Spinal cord (tissue), 10 donors: ENCODE data around the gene RIBC2. TPM values are rescaled to one million over a fixed set of nuclear protein-coding genes. Genes with fewer than 3 reads are reported as not detected.
A peak's percentile ranks its signal among the peaks of the same experiment; 100 is the strongest.
"Not testable (repeated sequence)": the region's sequence is repeated elsewhere in the genome, so short reads cannot be mapped to it uniquely, and the experiment has no call there.

Experiments used
- DNase-seq, 6 donors: peaks; one replicate each; pipeline versions ENCODE4 v3.0.0 to v3.0.0-alpha.2; 2013 to 2015; ENCODE audit warnings: low spot score in 6 of 6, low read depth in 4 of 6
- H3K27ac ChIP-seq: one replicate; pipeline ENCODE4 v1.5.1; 2013; ENCODE audit warnings: low read depth, low read length, control low read depth
- H3K27me3 ChIP-seq: one replicate; pipeline ENCODE4 v1.6.1; 2013; ENCODE audit warnings: low read length; ENCODE audit not compliant: control insufficient read depth, insufficient read depth
- H3K36me3 ChIP-seq: one replicate; pipeline ENCODE4 v1.6.1; 2013; ENCODE audit warnings: low read length; ENCODE audit not compliant: control insufficient read depth, insufficient read depth
- H3K4me1 ChIP-seq: one replicate; pipeline ENCODE4 v1.6.1; 2013; ENCODE audit warnings: low read length; ENCODE audit not compliant: control insufficient read depth, insufficient read depth
- H3K4me3 ChIP-seq: one replicate; pipeline ENCODE4 v1.5.1; 2013; ENCODE audit warnings: low read depth, low read length, control low read depth
- H3K9me3 ChIP-seq: one replicate; pipeline ENCODE4 v1.6.1; 2013; ENCODE audit warnings: low read length; ENCODE audit not compliant: control insufficient read depth, insufficient read depth
- WGBS: methylation state at CpG from one replicate; pipeline ENCODE4 v1.1.5; 2013; ENCODE audit warnings: missing lambda C conversion rate; ENCODE audit not compliant: insufficient coverage; 5-methylcytosine and 5-hydroxymethylcytosine counted together
- polyA plus RNA-seq, 2 donors: library from polyadenylated mRNA; unstranded; fragments of 120-200 nt; gene quantifications; one replicate each; pipeline ENCODE4 v1.2.1, GENCODE V29; 2013; ENCODE audit not compliant: insufficient read length in 2 of 2
- total RNA-seq, 2 donors: library from RNA; depleted of rRNA in 1 of 2; stranded (reverse); fragments of 120-200 nt in 1 of 2; fragments of >200 nt in 1 of 2; gene quantifications; one replicate each; pipeline versions ENCODE4 v1.2.3 to v1.2.4, GENCODE V29; 2013 to 2014
- donor health status: healthy.

Gene RIBC2
- total and polyA plus RNA-seq, 4 donors, result 2.3 to 9.3 (median 2.5) TPM

DNA sequence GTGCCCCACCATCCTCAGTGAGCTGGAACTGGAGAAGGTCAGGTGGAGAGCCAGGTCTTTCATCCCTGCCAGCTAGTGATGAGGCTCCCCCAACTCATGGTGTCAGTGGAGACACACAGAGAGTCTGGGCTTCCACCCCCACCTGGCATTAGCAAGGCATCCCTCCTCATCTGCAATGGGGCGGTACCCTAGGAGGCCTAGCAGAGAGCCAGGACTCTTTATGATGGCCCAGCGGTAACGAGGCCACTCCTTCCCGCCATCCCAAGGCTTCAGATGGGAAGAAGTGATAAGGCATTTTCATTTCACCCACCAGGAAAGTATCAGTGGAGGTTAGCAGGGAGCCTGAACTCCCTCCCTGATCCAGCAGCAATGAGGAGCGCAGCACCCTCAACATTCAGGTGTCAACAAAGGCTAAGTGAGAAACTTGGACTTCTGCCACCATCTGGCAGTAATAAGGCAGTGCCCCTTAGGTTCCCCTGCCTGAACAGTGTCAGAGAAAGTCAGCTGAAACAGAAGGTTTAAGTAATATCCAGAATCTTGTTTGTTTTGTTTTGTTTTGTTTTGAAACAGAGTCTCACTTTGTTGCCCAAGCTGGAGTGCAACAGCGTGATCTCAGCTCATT lies 48.7 kb downstream of the RIBC2 start:
- Histone ChIP-seq H3K4me1 (no peaks in the 10 kb centered on the region), H3K27me3 (no peaks in the 10 kb centered on the region), H3K36me3 (no peaks in the 10 kb centered on the region), H3K4me3 (no peak overlapping the region), H3K9me3 (no peaks in the 10 kb centered on the region), H3K27ac (no peak overlapping the region)
- no peak for DNase-seq
- no CpG with 5 or more reads among the region's 6 CpGs for WGBS

DNA sequence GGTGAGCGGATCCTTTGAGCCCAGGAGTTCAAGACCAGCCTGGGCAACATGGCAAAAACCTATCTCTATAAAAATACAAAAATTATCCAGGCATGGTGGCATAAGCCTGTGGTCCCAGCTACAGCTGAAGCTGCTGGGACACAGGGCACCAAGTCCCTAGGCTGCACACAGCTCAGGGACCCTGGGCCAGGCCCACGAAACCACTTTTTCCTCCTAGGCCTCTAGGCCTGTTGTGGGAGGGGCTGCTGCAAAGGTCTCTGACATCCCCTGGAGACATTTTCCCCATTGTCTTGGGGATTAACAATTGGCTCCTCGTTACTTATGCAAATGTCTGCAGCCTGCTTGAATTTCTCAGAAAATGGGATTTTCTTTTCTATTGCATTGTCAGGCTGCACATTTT lies 50.2 kb downstream of the RIBC2 start:
- not testable (repeated sequence) for H3K27ac ChIP-seq, DNase-seq
- 100% methylated on average over 2 of the region's 3 CpGs for WGBS

DNA sequence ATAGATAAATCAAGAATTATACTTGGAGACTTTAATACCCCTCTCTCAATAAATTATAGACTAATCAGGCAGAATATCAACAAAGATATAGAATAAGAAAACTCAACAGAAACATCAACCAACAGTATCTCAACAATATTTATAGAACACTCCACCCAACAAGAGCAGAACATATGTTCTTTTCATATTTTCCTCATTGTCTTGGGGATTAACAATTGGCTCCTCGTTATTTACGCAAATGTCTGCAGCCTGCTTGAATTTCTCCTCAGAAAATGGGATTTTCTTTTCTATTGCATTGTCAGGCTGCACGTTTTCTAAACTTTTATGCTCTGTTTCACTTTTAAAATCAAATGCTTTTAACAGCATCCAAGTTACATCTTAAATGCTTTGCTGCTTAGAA lies 52.1 kb downstream of the RIBC2 start:
- no peak for DNase-seq
- Histone ChIP-seq H3K9me3 (no peaks in the 10 kb centered on the region), H3K27ac (no peak overlapping the region), H3K27me3 (no peaks in the 10 kb centered on the region), H3K36me3 (no peaks in the 10 kb centered on the region), H3K4me3 (no peak overlapping the region), H3K4me1 (peaks cover 4% of the 10 kb centered on the region)
- WGBS, result 76% methylated on average over 3 of the region's 3 CpGs

More for the DNA sequence above, 50.2 kb downstream of the RIBC2 start:
- not testable (repeated sequence) for H3K4me1 ChIP-seq, H3K27me3 ChIP-seq, H3K4me3 ChIP-seq, H3K9me3 ChIP-seq, H3K36me3 ChIP-seq

DNA sequence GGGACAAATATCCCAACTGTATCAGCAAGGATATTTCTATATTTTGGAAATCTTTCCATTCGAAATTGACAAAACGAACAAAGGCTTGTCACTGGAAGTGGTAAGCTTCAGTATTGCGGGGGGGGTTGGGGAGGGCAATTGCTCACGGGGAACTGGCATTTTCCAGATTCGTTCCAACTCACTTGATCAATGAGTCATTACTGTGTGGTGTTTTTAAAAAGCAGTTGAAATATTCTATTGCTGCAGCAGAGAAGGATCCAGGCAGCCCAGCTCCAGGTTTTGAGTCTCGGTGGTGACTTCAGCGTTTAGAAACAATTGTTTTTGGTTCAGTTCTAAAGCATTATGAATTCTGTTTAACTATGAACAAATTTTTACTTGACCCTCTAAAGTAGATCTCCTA lies 55.4 kb downstream of the RIBC2 start:
- DNase-seq, result no peak
- H3K4me3 ChIP-seq, result no peak overlapping the region
- peaks cover 4% of the 10 kb centered on the region for H3K4me1 ChIP-seq
- no peaks in the 10 kb centered on the region for H3K27me3 ChIP-seq
- no peak overlapping the region for H3K27ac ChIP-seq
- H3K36me3 ChIP-seq, result no peaks in the 10 kb centered on the region
- H3K9me3 ChIP-seq, result no peaks in the 10 kb centered on the region
- whole genome bisulfite sequencing, result 81% methylated on average over 5 of the region's 7 CpGs

DNA sequence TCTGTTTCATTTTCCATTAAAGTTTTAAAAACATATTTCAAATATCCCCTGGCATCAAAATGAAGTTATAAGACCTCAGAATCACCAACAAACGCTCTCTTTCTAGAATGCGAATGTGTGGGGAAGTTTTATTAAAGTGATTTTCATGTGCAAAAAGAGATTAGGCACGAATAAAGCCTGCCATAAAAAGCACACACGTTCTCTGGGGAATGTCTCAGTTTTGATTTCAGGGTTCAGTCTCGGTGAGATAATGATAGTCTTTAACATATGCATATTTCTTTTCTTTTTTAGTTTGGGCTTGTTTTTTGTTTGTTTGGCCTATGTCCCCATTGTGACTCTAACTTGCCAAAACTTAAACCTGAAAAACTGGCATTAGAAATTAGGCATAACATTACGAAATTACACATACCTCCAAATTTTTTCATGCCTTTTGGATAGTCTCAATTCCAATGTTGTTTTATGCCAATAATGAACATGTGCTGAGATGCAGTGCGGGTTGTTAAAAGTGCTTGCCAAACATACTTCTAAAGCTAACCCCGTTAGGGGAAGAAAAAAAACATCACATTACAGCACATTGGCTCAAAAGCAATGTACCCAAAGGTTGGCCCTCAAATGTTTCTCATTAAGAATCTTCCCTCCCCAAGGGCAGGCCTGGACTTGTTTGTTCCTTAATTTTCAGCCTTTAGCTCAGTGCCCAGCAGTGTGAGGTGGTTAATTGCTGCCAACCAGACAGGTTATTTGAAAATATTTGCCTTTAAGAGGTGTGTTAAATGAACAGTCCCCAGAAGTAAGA lies 56.0 kb downstream of the RIBC2 start:
- peak overlapping the region; percentile 47 for H3K27ac ChIP-seq
- H3K9me3 ChIP-seq, result no peaks in the 10 kb centered on the region
- H3K36me3 ChIP-seq, result no peaks in the 10 kb centered on the region
- H3K27me3 ChIP-seq, result no peaks in the 10 kb centered on the region
- H3K4me3 ChIP-seq, result no peak overlapping the region
- peaks cover 4% of the 10 kb centered on the region for H3K4me1 ChIP-seq
- DNase-seq, result peak in 2 of 6 donors; percentile 32 to 62
- 60% methylated on average over 1 of the region's 8 CpGs for WGBS

DNA sequence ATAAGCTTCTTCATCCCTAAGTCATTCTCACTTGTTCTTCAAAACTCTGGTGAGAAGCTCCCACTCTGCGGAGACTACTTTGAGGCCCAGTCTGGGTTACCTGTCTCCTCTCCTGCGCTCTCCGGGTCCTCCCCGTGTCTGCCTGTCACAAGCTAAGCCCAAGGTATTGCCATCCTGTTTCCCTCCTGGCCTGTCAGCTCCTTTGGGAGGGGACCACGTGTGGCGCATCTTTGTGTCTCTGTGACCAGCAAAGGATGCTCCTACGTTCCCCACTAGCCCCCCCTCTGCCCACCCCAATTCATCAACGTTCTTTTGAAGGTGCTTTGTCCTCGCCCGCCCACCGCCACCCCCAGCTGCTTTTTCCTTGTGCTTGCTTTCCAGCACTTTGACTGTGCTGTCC lies 57.4 kb downstream of the RIBC2 start:
- Histone ChIP-seq H3K9me3 (no peaks in the 10 kb centered on the region), H3K27ac (no peak overlapping the region), H3K36me3 (no peaks in the 10 kb centered on the region), H3K27me3 (no peaks in the 10 kb centered on the region), H3K4me1 (peaks cover 7% of the 10 kb centered on the region), H3K4me3 (no peak overlapping the region)
- 75% methylated on average over 6 of the region's 11 CpGs for WGBS
- no peak for DNase-seq

DNA sequence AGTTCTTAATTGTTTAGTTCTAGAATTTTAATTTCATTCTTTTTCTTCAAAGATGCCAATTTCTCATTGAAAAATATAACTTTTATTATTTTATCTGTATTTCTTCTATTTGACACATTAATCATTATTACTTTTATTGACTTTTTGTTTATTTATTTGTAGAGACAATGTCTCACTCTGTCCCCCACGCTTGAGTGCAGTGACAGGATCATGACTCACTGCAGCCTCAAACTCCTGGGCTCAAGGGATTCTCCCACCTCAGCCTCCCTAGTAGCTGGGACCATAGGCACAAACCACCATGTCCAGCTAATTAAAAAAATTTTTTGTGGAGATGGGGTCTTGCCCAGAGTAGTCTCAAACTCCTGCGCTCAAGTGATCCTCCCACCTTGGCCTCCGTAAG lies 58.9 kb downstream of the RIBC2 start:
- Histone ChIP-seq H3K27me3 (no peaks in the 10 kb centered on the region), H3K27ac (no peak overlapping the region), H3K36me3 (no peaks in the 10 kb centered on the region), H3K4me1 (peaks cover 12% of the 10 kb centered on the region), H3K4me3 (no peak overlapping the region), H3K9me3 (no peaks in the 10 kb centered on the region)
- DNase-seq, result no peak
- WGBS, result 100% methylated on average over 1 of the region's 3 CpGs

DNA sequence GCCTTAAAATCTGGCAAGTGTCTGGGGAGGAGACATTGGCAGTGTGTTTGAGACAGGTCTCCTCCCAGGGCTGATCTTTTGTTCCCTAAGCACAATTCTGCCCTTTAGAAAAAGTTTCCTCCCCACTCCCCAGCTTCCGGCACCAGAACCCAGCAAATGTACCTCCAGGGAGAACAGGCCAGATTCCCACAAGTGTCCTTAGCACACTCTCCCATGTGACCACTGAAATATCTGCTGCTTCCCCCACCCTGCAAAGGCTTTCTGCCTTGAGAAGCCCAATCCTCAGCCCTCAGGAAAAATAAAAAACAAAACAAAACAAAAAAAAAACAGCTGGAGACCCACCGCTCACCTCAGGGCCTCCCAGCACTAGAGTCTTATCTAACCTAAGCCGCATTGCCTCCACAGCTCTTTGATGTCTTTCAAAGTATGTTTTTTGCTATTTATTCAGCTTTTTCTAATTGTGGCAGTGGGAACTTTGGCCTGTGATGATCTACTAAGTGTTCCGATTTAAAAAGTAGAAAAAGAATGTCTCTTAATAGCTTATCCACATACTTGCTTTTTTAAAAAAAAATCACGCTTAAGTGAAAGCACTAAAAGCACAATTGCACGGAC lies 60.2 kb downstream of the RIBC2 start:
- Histone ChIP-seq H3K9me3 (no peaks in the 10 kb centered on the region), H3K4me3 (no peak overlapping the region), H3K27ac (peak overlapping the region; percentile 80), H3K27me3 (no peaks in the 10 kb centered on the region), H3K4me1 (peaks cover 12% of the 10 kb centered on the region), H3K36me3 (no peaks in the 10 kb centered on the region)
- 73% methylated on average over 5 of the region's 6 CpGs for WGBS
- DNase-seq, result peak in 1 of 6 donors; percentile 47

DNA sequence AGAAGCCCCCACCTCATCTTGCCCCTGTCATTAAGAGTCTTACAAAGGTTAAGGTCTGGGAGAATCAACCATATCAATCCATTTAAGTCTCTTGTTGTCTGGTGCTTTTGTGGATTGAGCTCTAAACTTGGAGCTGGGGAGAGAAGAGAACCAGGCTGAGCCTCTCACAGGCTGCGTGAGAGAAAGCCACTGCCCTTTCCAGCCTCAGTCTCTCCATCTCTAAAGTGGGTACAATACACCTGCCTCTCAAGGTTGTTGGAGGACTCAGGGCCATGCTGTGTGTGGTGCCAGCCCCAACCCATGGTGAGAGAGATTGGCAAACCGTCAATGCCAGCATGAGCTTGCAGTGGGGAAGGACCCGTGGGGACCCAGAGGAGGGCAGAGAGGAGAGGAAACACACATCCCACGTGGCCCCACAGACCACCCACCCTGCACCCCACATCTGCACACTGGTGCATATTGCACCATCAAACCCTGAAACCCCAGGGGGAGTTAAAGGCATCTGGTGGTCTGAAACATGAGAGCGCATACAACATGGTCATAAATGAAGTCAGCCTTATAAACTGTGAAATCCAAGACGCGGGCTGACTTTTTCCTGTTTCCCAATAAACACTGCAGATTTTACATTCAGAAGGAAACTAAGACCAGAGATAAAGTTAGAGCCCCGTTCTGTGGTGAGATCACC lies 61.7 kb downstream of the RIBC2 start:
- no peaks in the 10 kb centered on the region for H3K36me3 ChIP-seq
- DNase-seq, result no peak
- no peaks in the 10 kb centered on the region for H3K9me3 ChIP-seq
- H3K4me3 ChIP-seq, result no peak overlapping the region
- H3K27ac ChIP-seq, result peak overlapping the region; percentile 25
- peaks cover 11% of the 10 kb centered on the region for H3K4me1 ChIP-seq
- WGBS, result 75% methylated on average over 1 of the region's 8 CpGs
- H3K27me3 ChIP-seq, result no peaks in the 10 kb centered on the region
